Cerebellar nuclear complex (tissue), 1 donor: ENCODE data around the gene TPR.

Experiments used
- DNase-seq, 2 experiments: peaks; one replicate each; lab custom pipeline; 2025; lab: John Stamatoyannopoulos, UW

Gene TPR

DNA sequence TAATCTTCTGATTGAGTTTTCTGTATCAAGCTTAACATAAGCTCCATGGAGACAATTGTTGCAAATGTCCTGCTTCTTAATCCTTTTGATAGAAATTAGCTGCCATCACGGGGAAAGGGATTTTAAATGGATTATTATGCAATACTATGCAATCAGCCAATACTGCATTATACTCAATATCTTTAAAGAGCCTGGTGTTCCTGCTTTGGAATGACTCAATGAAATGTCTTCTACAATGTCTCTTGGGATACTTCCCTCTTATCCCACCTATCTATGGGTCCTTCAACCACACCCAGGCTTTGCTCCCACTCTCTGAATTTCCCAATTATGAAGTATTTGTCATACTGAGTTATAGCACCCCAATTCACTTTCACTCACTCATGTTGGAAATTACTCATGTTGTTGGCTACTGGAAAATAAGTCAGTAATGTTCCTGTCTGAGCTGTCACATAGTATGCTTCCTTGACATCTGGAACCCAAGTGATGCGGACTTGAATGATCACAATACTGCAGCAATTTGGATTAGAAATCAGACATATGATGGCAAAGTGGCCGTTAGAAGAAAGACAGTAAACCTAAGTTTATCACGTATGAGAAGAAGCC lies 85.0 kb downstream of the TPR start:
- no peak for DNase-seq

DNA sequence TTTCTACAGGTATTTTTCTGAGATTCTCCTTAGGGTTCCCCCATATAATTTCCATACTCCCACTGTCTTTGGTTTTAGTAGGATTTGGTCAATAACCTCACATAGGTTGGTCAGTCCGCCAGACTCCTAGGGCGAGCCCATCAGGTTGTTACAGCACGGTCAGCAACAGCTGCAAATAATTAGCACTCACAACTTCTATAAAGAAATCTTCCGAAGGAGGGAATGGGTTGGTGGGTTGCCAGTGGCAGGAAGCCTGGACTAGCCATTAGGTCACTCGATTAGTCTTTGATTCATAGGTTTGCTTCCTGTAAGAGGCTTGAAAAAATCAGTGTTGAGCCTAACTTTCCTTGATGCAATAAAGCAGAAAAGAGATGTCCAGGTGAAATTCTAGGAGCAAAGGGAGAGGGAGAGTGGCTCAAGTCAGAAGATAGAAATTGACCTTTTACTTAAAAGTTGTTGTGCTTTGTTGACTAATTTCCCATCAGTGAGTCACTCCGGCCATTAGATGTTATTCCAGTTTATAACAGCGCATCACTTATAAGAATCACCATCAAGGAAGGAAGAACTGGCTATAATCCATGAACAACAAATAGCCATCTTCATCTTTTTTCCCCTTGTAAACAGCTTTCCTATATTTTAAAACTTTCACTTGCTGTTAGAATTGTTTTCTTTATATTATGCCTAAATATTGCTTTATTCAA lies 88.3 kb downstream of the TPR start:
- DNase-seq: no peak

DNA sequence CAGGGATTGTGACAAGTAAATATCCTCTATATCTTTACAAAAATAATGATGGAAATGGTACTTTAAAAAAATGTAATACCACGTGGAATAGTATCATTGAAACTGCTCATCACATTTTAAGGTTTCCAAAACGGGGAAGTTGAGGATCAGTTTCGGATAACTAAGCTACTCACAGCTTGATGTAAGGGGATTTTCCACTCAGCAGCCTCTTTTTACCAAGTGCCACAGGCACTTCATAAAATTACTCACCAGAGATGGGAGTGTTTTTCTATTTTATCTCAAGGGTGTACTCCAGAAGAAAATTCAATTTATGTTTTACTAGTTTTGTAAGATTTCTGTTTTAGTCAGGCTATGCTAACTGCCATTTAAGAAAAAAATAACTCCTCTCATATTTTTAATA lies 91.7 kb downstream of the TPR start:
- DNase-seq: no peak

DNA sequence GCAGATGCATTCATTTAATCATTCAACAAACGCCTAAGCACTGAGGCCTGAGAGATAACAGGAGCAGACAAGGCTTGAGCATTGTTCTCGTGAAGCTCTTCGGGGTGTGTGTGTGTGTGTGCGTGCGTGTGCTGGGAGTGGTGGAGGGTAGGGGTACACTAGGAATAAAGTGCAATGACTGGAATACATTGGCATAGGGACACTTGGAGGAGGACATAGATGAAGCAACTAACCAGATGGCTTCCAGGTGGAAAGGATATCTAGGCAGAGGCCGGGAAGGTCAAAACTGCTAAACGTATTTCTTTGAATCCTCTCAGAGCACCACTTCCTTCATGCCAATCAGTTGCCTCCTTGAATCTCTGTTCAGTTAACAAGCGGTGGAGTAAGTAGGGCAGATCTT lies 92.6 kb downstream of the TPR start:
- DNase-seq: no peak

DNA sequence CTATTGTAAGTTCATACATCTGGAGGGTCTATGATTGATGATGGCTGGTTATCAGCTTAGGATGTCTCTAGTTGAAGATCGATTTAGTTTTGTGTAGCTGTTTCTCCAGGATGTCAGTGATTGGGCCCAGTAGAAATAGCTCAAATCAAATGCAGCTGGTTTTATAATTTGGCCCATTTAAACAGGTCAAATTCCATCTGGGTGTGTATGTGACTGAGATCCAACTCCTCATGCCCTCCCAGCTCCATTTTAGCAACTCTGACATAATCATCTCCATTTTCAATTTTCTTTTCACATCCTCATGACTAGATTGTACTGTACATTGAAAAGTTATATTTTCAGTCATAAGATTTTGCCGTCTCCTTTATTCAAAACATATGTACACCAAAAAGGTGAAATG lies 99.2 kb downstream of the TPR start:
- DNase-seq: no peak

DNA sequence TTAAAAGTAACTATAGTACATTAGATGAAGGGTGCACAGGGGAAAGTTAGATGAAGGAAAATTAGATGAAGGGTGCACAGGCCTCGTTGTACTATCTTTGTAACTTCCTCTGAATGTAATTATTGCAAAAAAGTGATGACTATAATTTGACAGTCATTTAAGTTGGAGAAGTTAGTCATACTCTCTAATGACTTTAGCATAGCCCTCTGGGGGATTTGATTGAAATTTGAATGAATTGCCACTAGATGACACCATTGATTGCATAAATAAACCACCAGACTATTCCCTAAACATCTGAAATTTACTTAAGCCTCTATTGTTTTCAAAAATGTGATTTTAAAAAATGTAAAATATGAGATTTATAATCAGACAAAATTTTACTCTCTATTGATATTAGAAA lies 102.6 kb downstream of the TPR start:
- DNase-seq: no peak

DNA sequence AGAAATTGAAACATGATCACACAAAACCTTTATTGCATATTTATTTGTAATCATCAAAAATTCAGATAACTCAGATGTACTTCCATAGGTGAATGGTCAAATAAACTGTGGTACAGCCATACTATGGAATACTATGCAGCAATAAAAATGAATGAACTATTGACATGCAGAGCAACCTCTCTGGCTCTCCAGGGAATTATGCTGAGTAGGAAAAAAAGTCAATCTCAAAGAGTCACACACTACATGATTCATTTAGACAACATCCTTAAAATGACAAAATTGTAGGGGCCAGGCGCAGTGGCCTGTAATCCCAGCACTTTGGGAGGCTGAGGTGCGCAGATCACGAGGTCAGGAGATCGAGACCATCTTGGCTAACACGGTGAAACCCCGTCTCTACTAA lies 104.0 kb downstream of the TPR start:
- DNase-seq: no peak
